Neural cell (in vitro differentiated cells): Measurements from ENCODE around the gene LIG3. TPM values are rescaled to one million over a fixed set of nuclear protein-coding genes. Genes with fewer than 3 reads are reported as not detected.

ENCODE experiments used
- H2AFZ ChIP-seq: fragments of 200-600, 300-800 bp; sonication (generic), shearing (Covaris generic); 2 replicates; pipeline ENCODE4 v1.6.0; 2014; ENCODE audit warnings: low read depth, mild to moderate bottlenecking, antibody characterized with exemption, low read length, moderate library complexity
- H3F3A ChIP-seq: fragments of 200-600 bp; shearing (Covaris generic); 2 replicates; pipeline ENCODE4 v1.6.1; 2016; ENCODE audit warnings: mild to moderate bottlenecking, moderate library complexity, mixed read lengths, antibody characterized with exemption, low read length; ENCODE audit not compliant: insufficient read depth, poor library complexity, severe bottlenecking
- H3K27ac ChIP-seq: fragments of 200-600, 300-800 bp; sonication (generic), shearing (Covaris generic); 2 replicates; pipeline ENCODE4 v1.5.1; 2014; ENCODE audit warnings: mild to moderate bottlenecking, low read length, moderate library complexity
- H3K27me3 ChIP-seq: fragments of 300-800, 200-600 bp; sonication (generic), shearing (Covaris generic); 2 replicates; pipeline ENCODE4 v1.6.0; 2014; ENCODE audit warnings: mild to moderate bottlenecking, low read depth, low read length, moderate library complexity; ENCODE audit not compliant: insufficient read depth
- H3K36me3 ChIP-seq: fragments of 300-800, 200-600 bp; sonication (generic), shearing (Covaris generic); 2 replicates; pipeline ENCODE4 v1.5.1; 2014; ENCODE audit warnings: mild to moderate bottlenecking, antibody characterized with exemption, low read length, moderate library complexity; ENCODE audit not compliant: insufficient read depth
- H3K4me2 ChIP-seq: fragments of 300-800, 200-600 bp; sonication (generic), shearing (Covaris generic); 2 replicates; pipeline ENCODE4 v1.6.0; 2014; ENCODE audit warnings: mild to moderate bottlenecking, low read length
- H3K4me3 ChIP-seq: fragments of 300-800, 200-600 bp; sonication (generic), shearing (Covaris generic); 2 replicates; pipeline ENCODE4 v1.5.1; 2014; ENCODE audit warnings: mild to moderate bottlenecking, low read length, moderate library complexity
- H3K79me2 ChIP-seq: fragments of 200-600 bp; shearing (Covaris generic); replicated peaks from 2 replicates; pipeline ENCODE4 v1.6.0; 2014; ENCODE audit warnings: mild to moderate bottlenecking, low read length, moderate library complexity; ENCODE audit not compliant: insufficient read depth
- H3K9ac ChIP-seq: fragments of 300-800, 200-600 bp; sonication (generic), shearing (Covaris generic); 2 replicates; pipeline ENCODE4 v1.6.1; 2016; ENCODE audit warnings: mild to moderate bottlenecking, low read length, mixed read lengths
- H3K9me2 ChIP-seq: fragments of 200-600 bp; shearing (Covaris generic); 2 replicates; pipeline ENCODE4 v1.6.1; 2016; ENCODE audit warnings: mild to moderate bottlenecking, low read length, mixed read lengths; ENCODE audit not compliant: insufficient read depth
- H3K9me3 ChIP-seq: fragments of 200-600, 300-800 bp; sonication (generic), shearing (Covaris generic); 2 replicates; pipeline ENCODE4 v1.6.1; 2016; ENCODE audit warnings: mild to moderate bottlenecking, mixed run types, low read length, moderate library complexity, mixed read lengths
- H4K20me1 ChIP-seq: fragments of 200-600 bp; shearing (Covaris generic); 2 replicates; pipeline ENCODE4 v1.6.1; 2016; ENCODE audit warnings: mild to moderate bottlenecking, mixed run types; ENCODE audit not compliant: insufficient read depth
- CTCF ChIP-seq: fragments of 450-650 bp; IDR thresholded peaks from 2 replicates; pipeline ENCODE4 v1.5.1; 2014; ENCODE audit warnings: antibody characterized with exemption, mild to moderate bottlenecking, moderate library complexity; ENCODE audit not compliant: poor library complexity, severe bottlenecking
- EP300 ChIP-seq: fragments of 450-650 bp; conservative IDR thresholded peaks from 2 replicates; pipeline ENCODE4 v1.6.1; 2014; ENCODE audit warnings: antibody characterized with exemption, mild to moderate bottlenecking, moderate library complexity; ENCODE audit not compliant: poor library complexity, severe bottlenecking
- EZH2 ChIP-seq: fragments of 200-600, 300-800 bp; shearing (Covaris generic), sonication (generic); IDR thresholded peaks from 2 replicates; pipeline ENCODE4 v1.6.1; 2014; ENCODE audit warnings: antibody characterized with exemption, low read length, borderline replicate concordance, mild to moderate bottlenecking; ENCODE audit not compliant: insufficient read depth, poor library complexity, severe bottlenecking
- MXI1 ChIP-seq: fragments of 450-650 bp; conservative IDR thresholded peaks from 2 replicates; pipeline ENCODE4 v1.6.1; 2014; ENCODE audit warnings: antibody characterized with exemption, mild to moderate bottlenecking; ENCODE audit not compliant: poor library complexity, severe bottlenecking
- POLR2AphosphoS5 ChIP-seq: IDR thresholded peaks from 2 replicates; pipeline ENCODE4 v1.6.1; 2012
- RAD21 ChIP-seq: fragments of 450-650 bp; conservative IDR thresholded peaks from 2 replicates; pipeline ENCODE4 v1.6.1; 2014; ENCODE audit warnings: antibody characterized with exemption, mild to moderate bottlenecking, moderate library complexity
- REST ChIP-seq: IDR thresholded peaks from 2 replicates; pipeline ENCODE4 v1.6.1; 2012; ENCODE audit warnings: borderline replicate concordance
- SMC3 ChIP-seq: fragments of 450-650 bp; conservative IDR thresholded peaks from 2 replicates; pipeline ENCODE4 v1.6.1; 2014; ENCODE audit warnings: antibody characterized with exemption, mild to moderate bottlenecking, moderate library complexity; ENCODE audit not compliant: poor library complexity
- TAF1 ChIP-seq: IDR thresholded peaks from 2 replicates; pipeline ENCODE4 v1.6.1; 2012; ENCODE audit warnings: low read depth
- polyA plus RNA-seq: library from polyadenylated mRNA; depleted of rRNA; stranded (reverse); fragments of >200 nt; gene quantifications from 2 replicates; pipeline ENCODE4 v1.2.3, GENCODE V29; 2014

Gene LIG3
- polyA plus RNA-seq, 1 donor from 2014 or later: 21.8 TPM

GRCh38 chr17:35016369-35016768 is 36.1 kb downstream of the LIG3 start:
- peaks cover 10% of the 10 kb centered on the region for H3K36me3 ChIP-seq
- no peaks in the 10 kb centered on the region for H3K9me3 ChIP-seq
- no peaks in the 10 kb centered on the region for H4K20me1 ChIP-seq
- H3K27me3 ChIP-seq: no peaks in the 10 kb centered on the region
- no peak overlapping the region for H3K27ac ChIP-seq
- H3K4me3 ChIP-seq: no peak overlapping the region
- H2AFZ ChIP-seq: no peak overlapping the region
- no peak for TF ChIP-seq POLR2AphosphoS5
- TF ChIP-seq RAD21: no peak
- TF ChIP-seq SMC3: no peak
- no peak for TF ChIP-seq REST
- no peak for TF ChIP-seq EP300
- no peak for TF ChIP-seq TAF1
- TF ChIP-seq EZH2: no peak
- no peak for TF ChIP-seq MXI1
- no peak for TF ChIP-seq CTCF
- H3K4me2 ChIP-seq: no peak overlapping the region
- no peaks in the 10 kb centered on the region for H3K9me2 ChIP-seq
- no peaks in the 10 kb centered on the region for H3K79me2 ChIP-seq
- H3F3A ChIP-seq: no peaks in the 10 kb centered on the region
- H3K9ac ChIP-seq: no peak overlapping the region

GRCh38 chr17:35017021-35017420 is 36.7 kb downstream of the LIG3 start:
- H3K36me3 ChIP-seq: peaks cover 10% of the 10 kb centered on the region
- H3K27me3 ChIP-seq: no peaks in the 10 kb centered on the region

More at GRCh38 chr17:35017021-35017420, 36.7 kb downstream of the LIG3 start:
- H3K4me3 ChIP-seq: no peak overlapping the region
- no peaks in the 10 kb centered on the region for H3K9me3 ChIP-seq
- TF ChIP-seq RAD21 (no peak), EZH2 (no peak), CTCF (no peak), POLR2AphosphoS5 (no peak), SMC3 (no peak), MXI1 (no peak), TAF1 (no peak), EP300 (no peak), REST (no peak)
- H3F3A ChIP-seq: no peaks in the 10 kb centered on the region
- no peak overlapping the region for H3K4me2 ChIP-seq
- H4K20me1 ChIP-seq: no peaks in the 10 kb centered on the region
- H3K9me2 ChIP-seq: no peaks in the 10 kb centered on the region
- no peak overlapping the region for H2AFZ ChIP-seq
- no peaks in the 10 kb centered on the region for H3K79me2 ChIP-seq
- H3K9ac ChIP-seq: no peak overlapping the region
- H3K27ac ChIP-seq: no peak overlapping the region
